Ishikawa (cell line): ENCODE data around the gene QPCT.

ENCODE experiments used
- CEBPB ChIP-seq: IDR thresholded peaks from 2 replicates; pipeline ENCODE4 v1.6.1; 2012
- CREB1 ChIP-seq: IDR thresholded peaks from 2 replicates; pipeline ENCODE4 v1.6.1; 2012; ENCODE audit warnings: low read depth
- EGR1 ChIP-seq: IDR thresholded peaks from 2 replicates; pipeline ENCODE4 v1.6.1; 2012
- EP300 ChIP-seq: IDR thresholded peaks from 2 replicates; pipeline ENCODE4 v1.6.1; 2012; ENCODE audit warnings: borderline replicate concordance
- FOXM1 ChIP-seq: IDR thresholded peaks from 2 replicates; pipeline ENCODE4 v1.6.1; 2012; ENCODE audit warnings: low read depth, borderline replicate concordance
- MAX ChIP-seq: IDR thresholded peaks from 2 replicates; pipeline ENCODE4 v1.6.1; 2012
- NFIC ChIP-seq: IDR thresholded peaks from 2 replicates; pipeline ENCODE4 v1.6.1; 2012
- RAD21 ChIP-seq: IDR thresholded peaks from 2 replicates; pipeline ENCODE4 v1.6.1; 2012; ENCODE audit warnings: low read depth
- REST ChIP-seq: IDR thresholded peaks from 2 replicates; pipeline ENCODE4 v1.6.1; 2012; ENCODE audit warnings: low read depth, mild to moderate bottlenecking
- TAF1 ChIP-seq: IDR thresholded peaks from 2 replicates; pipeline ENCODE4 v1.6.1; 2012; ENCODE audit warnings: low read depth, mild to moderate bottlenecking
- TCF12 ChIP-seq: IDR thresholded peaks from 2 replicates; pipeline ENCODE4 v1.6.1; 2012; ENCODE audit warnings: low read depth
- TEAD4 ChIP-seq: IDR thresholded peaks from 2 replicates; pipeline ENCODE4 v1.6.1; 2012
- USF1 ChIP-seq: IDR thresholded peaks from 2 replicates; pipeline ENCODE4 v1.6.1; 2012
- YY1 ChIP-seq: IDR thresholded peaks from 2 replicates; pipeline ENCODE4 v1.6.1; 2012; ENCODE audit warnings: low read depth
- ZBTB7A ChIP-seq: IDR thresholded peaks from 2 replicates; pipeline ENCODE4 v1.6.1; 2012; ENCODE audit warnings: low read depth

QPCT gene

GRCh38 chr2:37301408-37301807 is 43.0 kb upstream of the QPCT start:
- TF ChIP-seq YY1 (no peak), MAX (no peak), CEBPB (no peak), REST (no peak), NFIC (no peak), TCF12 (no peak), EP300 (no peak), RAD21 (no peak), TEAD4 (no peak), EGR1 (no peak), FOXM1 (no peak), CREB1 (no peak), TAF1 (no peak), ZBTB7A (no peak), USF1 (no peak)

- no peak for TF ChIP-seq EGR1
- TF ChIP-seq YY1: no peak
Measured at GRCh38 chr2:37302701-37303252, 41.7 kb upstream of the QPCT start.

GRCh38 chr2:37306024-37306423 is 38.4 kb upstream of the QPCT start:
- no peak for TF ChIP-seq USF1
- peak; percentile 54 for TF ChIP-seq NFIC

GRCh38 chr2:37307500-37307899 is 36.9 kb upstream of the QPCT start:
- TF ChIP-seq TAF1 (no peak), ZBTB7A (no peak), RAD21 (no peak), FOXM1 (no peak), REST (no peak), CEBPB (no peak), CREB1 (no peak), EP300 (no peak), EGR1 (no peak), TEAD4 (no peak), YY1 (no peak), USF1 (no peak), NFIC (no peak), TCF12 (no peak), MAX (no peak)

- TF ChIP-seq RAD21 (no peak), NFIC (no peak), FOXM1 (no peak), REST (no peak), CEBPB (no peak), MAX (no peak), ZBTB7A (no peak), TEAD4 (no peak), YY1 (no peak), TAF1 (no peak), TCF12 (no peak), CREB1 (no peak), USF1 (no peak), EP300 (no peak), EGR1 (no peak)
Measured at GRCh38 chr2:37315364-37315763, 29.1 kb upstream of the QPCT start.
